ENCODE results near the gene RAD51B.

DNA sequence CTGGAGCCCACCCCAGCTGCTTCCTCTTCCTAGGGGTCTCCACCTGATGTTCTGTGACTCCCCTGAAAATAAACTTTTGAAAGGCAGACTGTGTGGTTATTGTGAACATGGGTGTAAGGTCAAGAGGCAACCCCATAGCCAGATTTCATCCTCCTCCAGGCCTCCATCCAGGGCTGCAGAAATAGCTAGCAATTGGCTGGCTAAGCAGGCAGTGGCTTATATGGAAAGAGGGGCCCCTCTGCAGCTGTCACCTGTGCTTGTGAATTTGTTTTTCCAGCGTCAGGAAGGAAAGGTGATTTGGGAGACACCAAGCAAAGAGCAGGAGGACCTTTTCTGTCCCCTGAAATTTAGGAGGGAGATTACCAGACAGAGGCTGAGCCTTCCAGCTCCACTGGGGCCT is 917.5 kb downstream of the RAD51B start:
- TF ChIP-seq ZNF274 (IDR thresholded peaks at IDR 0.05; ENCODE audit: low read depth, low read length) (no peak), SUZ12 (IDR thresholded peaks at IDR 0.05; ENCODE audit: extremely low read depth, insufficient read depth, insufficient read length) (no peak)
